GM23338 (cell line): Measurements from ENCODE around the gene PHLDB2. TPM values are rescaled to one million over a fixed set of nuclear protein-coding genes. Genes with fewer than 3 reads are reported as not detected.

ENCODE experiments used
- ATAC-seq: fragments of 200-7000 bp; cut with Tn5 transposase; 3 replicates; pipeline ENCODE4 v1.9.1; 2020
- DNase-seq: peaks from one replicate; pipeline ENCODE4 v3.0.0-alpha.2; 2015; ENCODE audit warnings: low spot score
- H2AFZ ChIP-seq: fragments of 200-600 bp; sonication (generic); 2 replicates; pipeline ENCODE4 v1.8.0; 2016; ENCODE audit warnings: antibody characterized with exemption, mild to moderate bottlenecking, moderate library complexity
- H3F3A ChIP-seq: fragments of 200-600 bp; sonication (generic); replicated peaks from 2 replicates; pipeline ENCODE4 v1.8.0; 2017; ENCODE audit warnings: antibody characterized with exemption, mixed run types, low read depth
- H3K27ac ChIP-seq: fragments of 200-600 bp; sonication (generic); 2 replicates; pipeline ENCODE4 v1.6.1; 2016; ENCODE audit warnings: low read depth
- H3K27me3 ChIP-seq: fragments of 200-600 bp; sonication (generic); 2 replicates; pipeline ENCODE4 v1.8.0; 2016; ENCODE audit warnings: mild to moderate bottlenecking, mixed run types, moderate library complexity; ENCODE audit not compliant: insufficient read depth
- H3K36me3 ChIP-seq: fragments of 200-600 bp; sonication (generic); 2 replicates; pipeline ENCODE4 v1.8.0; 2016; ENCODE audit warnings: mild to moderate bottlenecking; ENCODE audit not compliant: insufficient read depth
- H3K4me1 ChIP-seq: fragments of 200-600 bp; sonication (generic); 2 replicates; pipeline ENCODE4 v1.8.0; 2016; ENCODE audit warnings: mild to moderate bottlenecking, moderate library complexity; ENCODE audit not compliant: insufficient read depth
- H3K4me2 ChIP-seq: fragments of 200-600 bp; sonication (generic); 2 replicates; pipeline ENCODE4 v1.7.1; 2017; ENCODE audit warnings: mixed run types
- H3K4me3 ChIP-seq: fragments of 200-600 bp; sonication (generic); 2 replicates; pipeline ENCODE4 v1.6.1; 2016; ENCODE audit warnings: mixed run types
- H3K79me2 ChIP-seq: fragments of 200-600 bp; sonication (generic); replicated peaks from 2 replicates; pipeline ENCODE4 v1.8.0; 2017; ENCODE audit warnings: mild to moderate bottlenecking; ENCODE audit not compliant: insufficient read depth
- H3K9me2 ChIP-seq: fragments of 200-600 bp; sonication (generic); 2 replicates; pipeline ENCODE4 v1.8.0; 2017; ENCODE audit not compliant: insufficient read depth
- H4K20me1 ChIP-seq: fragments of 200-600 bp; sonication (generic); replicated peaks from 2 replicates; pipeline ENCODE4 v1.8.0; 2017; ENCODE audit warnings: mild to moderate bottlenecking; ENCODE audit not compliant: insufficient read depth
- H3K27ac Mint-ChIP-seq: 2 replicates; pipeline ENCODE4 v1.8.0; 2020; ENCODE audit warnings: inconsistent platforms, mild to moderate bottlenecking, moderate library complexity, mixed read lengths
- H3K27me3 Mint-ChIP-seq: 3 replicates; pipeline ENCODE4 v1.8.0; 2022; ENCODE audit warnings: low read depth, mild to moderate bottlenecking, moderate library complexity, mixed read lengths, inconsistent platforms; ENCODE audit not compliant: insufficient read depth, poor library complexity
- H3K36me3 Mint-ChIP-seq: 3 replicates; pipeline ENCODE4 v1.8.0; 2021; ENCODE audit warnings: low read depth, mild to moderate bottlenecking, inconsistent platforms, moderate library complexity, mixed read lengths
- H3K4me1 Mint-ChIP-seq: 3 replicates; pipeline ENCODE4 v1.8.0; 2020; ENCODE audit warnings: mild to moderate bottlenecking, inconsistent platforms, mixed read lengths
- H3K4me3 Mint-ChIP-seq: 3 replicates; pipeline ENCODE4 v1.8.0; 2021; ENCODE audit warnings: moderate library complexity, mild to moderate bottlenecking, inconsistent platforms, mixed read lengths
- H3K9me3 Mint-ChIP-seq: 3 replicates; pipeline ENCODE4 v1.8.0; 2020; ENCODE audit warnings: moderate library complexity, mild to moderate bottlenecking, inconsistent platforms, mixed read lengths
- CREB1 ChIP-seq: fragments of 250-450 bp; sonication (Bioruptor Pico); IDR thresholded peaks from 2 replicates; pipeline ENCODE4 v1.5.0; 2020; ENCODE audit warnings: low read depth, mild to moderate bottlenecking, moderate library complexity
- CTCF ChIP-seq, 2 experiments: fragments of 200-600 bp in 1 of 2; sonication (generic) in 1 of 2; conservative IDR thresholded peaks; 2 replicates each; pipeline versions ENCODE4 v1.5.1 to v1.6.1; 2016 to 2017; ENCODE audit warnings: antibody characterized with exemption in 2 of 2, low read depth in 2 of 2, mild to moderate bottlenecking in 2 of 2, moderate library complexity in 1 of 2
- EZH2 ChIP-seq: fragments of 200-600 bp; sonication (generic); IDR thresholded peaks from one replicate; pipeline ENCODE4 v1.8.0; 2017; ENCODE audit warnings: antibody characterized with exemption, mild to moderate bottlenecking, low read depth; ENCODE audit not compliant: unreplicated experiment
- EZH2phosphoT487 ChIP-seq: fragments of 200-600 bp; sonication (generic); IDR thresholded peaks from one replicate; pipeline ENCODE4 v1.8.1; 2018; ENCODE audit warnings: antibody characterized with exemption; ENCODE audit not compliant: unreplicated experiment
- NANOG ChIP-seq: IDR thresholded peaks from 2 replicates; pipeline ENCODE4 v1.6.1; 2016; ENCODE audit warnings: antibody characterized with exemption, borderline replicate concordance
- POLR2AphosphoS5 ChIP-seq: IDR thresholded peaks from 2 replicates; pipeline ENCODE4 v1.6.1; 2016; ENCODE audit warnings: antibody characterized with exemption, low read depth
- ZNF114 ChIP-seq: fragments of 250-450 bp; sonication (Bioruptor Pico); IDR thresholded peaks from 2 replicates; pipeline ENCODE4 v1.5.0; 2020; ENCODE audit warnings: mild to moderate bottlenecking, moderate library complexity
- ZNF331 ChIP-seq: fragments of 250-450 bp; sonication (Bioruptor Pico); IDR thresholded peaks from 2 replicates; pipeline ENCODE4 v1.5.0; 2020; ENCODE audit warnings: low read depth, mild to moderate bottlenecking, moderate library complexity
- polyA plus RNA-seq: library from polyadenylated mRNA; unstranded; fragments of >200 nt; fragmentation: Nextera tagmentation; extraction: Ambion mirVana; gene quantifications from 2 replicates; pipeline ENCODE4 v1.2.1, GENCODE V29; 2016
- total RNA-seq: library from RNA; depleted of rRNA; stranded (reverse); fragments of >200 nt; shearing (Covaris generic); gene quantifications from 2 replicates; pipeline ENCODE4 v1.2.3, GENCODE V29; 2014
- TF ChIP-seq, protein P1 (sequence below): IDR thresholded peaks from one replicate; pipeline ENCODE4 v1.6.1; 2018; ENCODE audit warnings: antibody characterized with exemption; ENCODE audit not compliant: unreplicated experiment

Gene PHLDB2
- total and polyA plus RNA-seq, 2 experiments from 2014 or later: 19.5 to 33.7 TPM

DNA sequence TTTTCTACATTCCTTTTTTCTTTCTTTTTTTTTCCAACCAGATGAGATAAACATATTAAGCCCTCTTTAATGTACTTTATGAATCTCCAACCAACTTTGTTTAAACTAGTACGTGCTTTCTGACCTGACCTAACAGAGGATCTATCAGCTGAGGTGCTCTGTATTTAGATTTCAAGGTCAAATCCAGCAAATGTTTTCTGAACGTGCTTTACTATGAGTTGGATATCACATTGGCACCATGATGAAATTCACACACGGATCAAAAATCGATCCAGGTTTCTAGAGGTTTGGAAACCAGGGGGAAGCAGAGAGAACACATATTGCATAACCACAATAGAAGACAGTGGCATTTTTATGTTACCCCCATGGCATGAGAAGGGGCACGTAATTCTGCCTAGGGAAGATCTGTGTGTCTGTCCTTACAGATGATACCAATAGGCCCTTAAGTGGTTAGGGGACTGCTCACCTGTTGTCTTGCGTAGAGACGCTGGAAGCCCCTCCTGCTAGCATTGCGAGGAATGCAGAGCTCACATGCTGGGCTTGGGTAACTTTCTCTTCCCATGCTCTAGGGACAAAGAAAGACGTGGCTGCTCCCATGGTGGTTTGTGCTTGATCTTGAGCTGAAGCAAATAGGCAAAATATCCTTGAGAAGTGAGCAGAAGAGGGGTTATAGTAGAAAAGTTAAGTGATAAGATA lies 60.5 kb downstream of the PHLDB2 start (continued):
- TF ChIP-seq, protein P1, sequence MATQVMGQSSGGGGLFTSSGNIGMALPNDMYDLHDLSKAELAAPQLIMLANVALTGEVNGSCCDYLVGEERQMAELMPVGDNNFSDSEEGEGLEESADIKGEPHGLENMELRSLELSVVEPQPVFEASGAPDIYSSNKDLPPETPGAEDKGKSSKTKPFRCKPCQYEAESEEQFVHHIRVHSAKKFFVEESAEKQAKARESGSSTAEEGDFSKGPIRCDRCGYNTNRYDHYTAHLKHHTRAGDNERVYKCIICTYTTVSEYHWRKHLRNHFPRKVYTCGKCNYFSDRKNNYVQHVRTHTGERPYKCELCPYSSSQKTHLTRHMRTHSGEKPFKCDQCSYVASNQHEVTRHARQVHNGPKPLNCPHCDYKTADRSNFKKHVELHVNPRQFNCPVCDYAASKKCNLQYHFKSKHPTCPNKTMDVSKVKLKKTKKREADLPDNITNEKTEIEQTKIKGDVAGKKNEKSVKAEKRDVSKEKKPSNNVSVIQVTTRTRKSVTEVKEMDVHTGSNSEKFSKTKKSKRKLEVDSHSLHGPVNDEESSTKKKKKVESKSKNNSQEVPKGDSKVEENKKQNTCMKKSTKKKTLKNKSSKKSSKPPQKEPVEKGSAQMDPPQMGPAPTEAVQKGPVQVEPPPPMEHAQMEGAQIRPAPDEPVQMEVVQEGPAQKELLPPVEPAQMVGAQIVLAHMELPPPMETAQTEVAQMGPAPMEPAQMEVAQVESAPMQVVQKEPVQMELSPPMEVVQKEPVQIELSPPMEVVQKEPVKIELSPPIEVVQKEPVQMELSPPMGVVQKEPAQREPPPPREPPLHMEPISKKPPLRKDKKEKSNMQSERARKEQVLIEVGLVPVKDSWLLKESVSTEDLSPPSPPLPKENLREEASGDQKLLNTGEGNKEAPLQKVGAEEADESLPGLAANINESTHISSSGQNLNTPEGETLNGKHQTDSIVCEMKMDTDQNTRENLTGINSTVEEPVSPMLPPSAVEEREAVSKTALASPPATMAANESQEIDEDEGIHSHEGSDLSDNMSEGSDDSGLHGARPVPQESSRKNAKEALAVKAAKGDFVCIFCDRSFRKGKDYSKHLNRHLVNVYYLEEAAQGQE: no peak
- peak; percentile 57 for TF ChIP-seq POLR2AphosphoS5

DNA sequence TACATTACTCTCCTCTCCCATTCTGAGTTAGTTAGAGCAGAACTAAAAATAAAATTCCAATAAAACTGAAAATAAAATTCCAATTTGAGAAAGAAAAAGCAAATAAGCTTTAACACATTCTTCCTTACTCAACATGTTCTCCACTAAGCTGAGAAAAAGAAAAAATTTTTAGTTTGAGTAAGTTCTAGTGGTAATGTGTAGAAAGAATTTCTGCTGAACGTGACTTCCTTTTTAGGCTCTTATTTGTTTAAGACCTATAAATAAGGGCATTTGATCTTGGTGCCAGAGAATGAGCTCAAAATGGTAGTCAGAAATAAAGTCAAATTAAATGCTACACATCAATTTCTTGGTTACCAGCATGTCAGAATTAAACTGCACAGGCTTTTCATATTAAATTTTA lies 62.1 kb downstream of the PHLDB2 start:
- peaks cover 37% of the 10 kb centered on the region for H3K27me3 ChIP-seq
- peaks cover 39% of the 10 kb centered on the region for H3K36me3 Mint-ChIP-seq
- H3K27ac Mint-ChIP-seq: no peak overlapping the region
- H3K9me2 ChIP-seq: no peaks in the 10 kb centered on the region
- H3K36me3 ChIP-seq: no peaks in the 10 kb centered on the region; the same call in 1 of the 2 replicates
- H3K4me3 Mint-ChIP-seq: no peak overlapping the region
- no peak overlapping the region for H3K4me3 ChIP-seq
- H3K4me1 Mint-ChIP-seq: peaks cover 44% of the 10 kb centered on the region
- ATAC-seq: no peak
- no peak overlapping the region for H2AFZ ChIP-seq
- peaks cover 28% of the 10 kb centered on the region for H3K27me3 Mint-ChIP-seq
- DNase-seq: no peak
- no peaks in the 10 kb centered on the region for H4K20me1 ChIP-seq
- H3K79me2 ChIP-seq: no peaks in the 10 kb centered on the region
- TF ChIP-seq NANOG: no peak
- no peak for TF ChIP-seq ZNF114
- no peak for TF ChIP-seq CREB1 (CRISPR knock-in tag)
- no peak for TF ChIP-seq EZH2phosphoT487
- no peak for TF ChIP-seq CTCF (conservative IDR thresholded peaks at IDR 0.05; ENCODE audit: low read depth in 2 of 2)
- no peak for TF ChIP-seq ZNF331 (CRISPR knock-in tag)
- no peak for TF ChIP-seq EZH2
- no peak overlapping the region for H3K4me2 ChIP-seq
- H3K4me1 ChIP-seq: peaks cover 25% of the 10 kb centered on the region
- no peaks in the 10 kb centered on the region; the same call in 1 of the 2 replicates for H3F3A ChIP-seq
- no peak overlapping the region for H3K27ac ChIP-seq
- no peaks in the 10 kb centered on the region for H3K9me3 Mint-ChIP-seq
